HTERT RPE-1 (cell line): ENCODE results near the gene GIMAP1.

Experiments used
- in situ Hi-C: fragments of 300-500 bp; cut with MboI; formaldehyde crosslinking; loops from 4 replicates; pipeline ENCODE4 v1.14.3; 2020; ENCODE audit warnings: low sequenced_read_pairs

GIMAP1 gene

GRCh38 chr7:150745876-150746275 is 29.5 kb downstream of the GIMAP1 start:
- in situ Hi-C loops, result no loop called here

- in situ Hi-C loops, result no loop called here
These were observed 30.5 kb downstream of the GIMAP1 start for GRCh38 chr7:150746921-150747320.

- in situ Hi-C loops, result no loop called here
These were observed 32.0 kb downstream of the GIMAP1 start for GRCh38 chr7:150748376-150748775.

GRCh38 chr7:150751702-150752101 is 35.3 kb downstream of the GIMAP1 start:
- in situ Hi-C loops, result no loop called here

- in situ Hi-C loops, result no loop called here
These were observed 36.8 kb downstream of the GIMAP1 start for GRCh38 chr7:150753239-150753638.

GRCh38 chr7:150753826-150754603 is 37.6 kb downstream of the GIMAP1 start:
- in situ Hi-C loops, result no loop called here

- in situ Hi-C loops, result no loop called here
These were observed 38.5 kb downstream of the GIMAP1 start for GRCh38 chr7:150754951-150755350.

GRCh38 chr7:150755473-150756099 is 39.2 kb downstream of the GIMAP1 start:
- in situ Hi-C loops, result no loop called here

- in situ Hi-C loops, result no loop called here
These were observed 39.8 kb downstream of the GIMAP1 start for GRCh38 chr7:150756166-150756565.

GRCh38 chr7:150756858-150757257 is 40.4 kb downstream of the GIMAP1 start:
- in situ Hi-C loops, result no loop called here

GRCh38 chr7:150759479-150759878 is 43.1 kb downstream of the GIMAP1 start:
- in situ Hi-C loops, result no loop called here

- in situ Hi-C loops, result no loop called here
These were observed 49.9 kb downstream of the GIMAP1 start for GRCh38 chr7:150766334-150766709.

GRCh38 chr7:150769768-150770167 is 53.4 kb downstream of the GIMAP1 start:
- in situ Hi-C loops, result no loop called here
